Measurements from ENCODE around the gene TTYH3.
"Not testable (repeated sequence)": the region's sequence is repeated elsewhere in the genome, so short reads cannot be mapped to it uniquely, and the experiment has no call there.

TTYH3 gene

GRCh38 chr7:2665359-2665791 lies 33.6 kb downstream of the TTYH3 start:
- no peaks in the 10 kb centered on the region for H3K9me3 ChIP-seq (ENCODE audit: low read depth, low read length)
- H3K9ac ChIP-seq (ENCODE audit: insufficient read length) = no peak overlapping the region
- TF ChIP-seq POLR2AphosphoS5 (IDR thresholded peaks at IDR 0.05; ENCODE audit: borderline replicate concordance, low read depth, low read length) = no peak
- TF ChIP-seq EZH2 (IDR thresholded peaks at IDR 0.05) = no peak
- TF ChIP-seq FOXP2 (optimal IDR thresholded peaks at IDR 0.05; ENCODE audit: control extremely low read depth, extremely low read length, insufficient read depth) = no peak
- H3K4me3 ChIP-seq = no peak overlapping the region
- H3K36me3 ChIP-seq (ENCODE audit: insufficient read depth, low read length) = no peaks in the 10 kb centered on the region
- H3K27ac ChIP-seq = no peak overlapping the region
- no peak for DNase-seq (ENCODE audit: low read depth, low spot score)

- DNase-seq (ENCODE audit: low read depth, low spot score) = no peak
- Histone ChIP-seq H3K36me3 (ENCODE audit: insufficient read depth, low read length) (no peaks in the 10 kb centered on the region), H3K9me3 (ENCODE audit: low read depth, low read length) (no peaks in the 10 kb centered on the region), H3K27ac (no peak overlapping the region), H3K4me3 (no peak overlapping the region), H3K9ac (ENCODE audit: insufficient read length) (no peak overlapping the region)
- TF ChIP-seq POLR2AphosphoS5 (IDR thresholded peaks at IDR 0.05; ENCODE audit: borderline replicate concordance, low read depth, low read length) (no peak), EZH2 (IDR thresholded peaks at IDR 0.05) (no peak)
Measured at GRCh38 chr7:2666155-2666554, 34.4 kb downstream of the TTYH3 start.

GRCh38 chr7:2666588-2667250 lies 34.9 kb downstream of the TTYH3 start:
- H3K4me3 ChIP-seq = no peak overlapping the region
- no peaks in the 10 kb centered on the region for H3K36me3 ChIP-seq (ENCODE audit: insufficient read depth, low read length)
- H3K9me3 ChIP-seq (ENCODE audit: low read depth, low read length) = no peaks in the 10 kb centered on the region
- TF ChIP-seq FOXP2 (optimal IDR thresholded peaks at IDR 0.05; ENCODE audit: control extremely low read depth, extremely low read length, insufficient read depth) = no peak
- no peak for TF ChIP-seq EZH2 (IDR thresholded peaks at IDR 0.05)
- no peak for TF ChIP-seq POLR2AphosphoS5 (IDR thresholded peaks at IDR 0.05; ENCODE audit: borderline replicate concordance, low read depth, low read length)
- no peak for DNase-seq (ENCODE audit: low read depth, low spot score)
- H3K27ac ChIP-seq = no peak overlapping the region
- no peak overlapping the region for H3K9ac ChIP-seq (ENCODE audit: insufficient read length)

- DNase-seq (ENCODE audit: low read depth, low spot score) = no peak
- Histone ChIP-seq H3K27ac (no peak overlapping the region), H3K9me3 (ENCODE audit: low read depth, low read length) (no peaks in the 10 kb centered on the region), H3K9ac (ENCODE audit: insufficient read length) (no peak overlapping the region), H3K4me3 (no peak overlapping the region), H3K36me3 (ENCODE audit: insufficient read depth, low read length) (no peaks in the 10 kb centered on the region)
- no peak for TF ChIP-seq EZH2 (IDR thresholded peaks at IDR 0.05)
- no peak for TF ChIP-seq POLR2AphosphoS5 (IDR thresholded peaks at IDR 0.05; ENCODE audit: borderline replicate concordance, low read depth, low read length)
- TF ChIP-seq FOXP2 (optimal IDR thresholded peaks at IDR 0.05; ENCODE audit: control extremely low read depth, extremely low read length, insufficient read depth) = no peak
Measured at GRCh38 chr7:2667843-2668242, 36.1 kb downstream of the TTYH3 start.

- H3K4me3 ChIP-seq = no peak overlapping the region
- DNase-seq (ENCODE audit: low read depth, low spot score) = no peak
- no peaks in the 10 kb centered on the region for H3K36me3 ChIP-seq (ENCODE audit: insufficient read depth, low read length)
- TF ChIP-seq EZH2 (IDR thresholded peaks at IDR 0.05) = no peak
- no peak for TF ChIP-seq FOXP2 (optimal IDR thresholded peaks at IDR 0.05; ENCODE audit: control extremely low read depth, extremely low read length, insufficient read depth)
- TF ChIP-seq POLR2AphosphoS5 (IDR thresholded peaks at IDR 0.05; ENCODE audit: borderline replicate concordance, low read depth, low read length) = no peak
- no peak overlapping the region for H3K27ac ChIP-seq
- no peak overlapping the region for H3K9ac ChIP-seq (ENCODE audit: insufficient read length)
- no peaks in the 10 kb centered on the region for H3K9me3 ChIP-seq (ENCODE audit: low read depth, low read length)
Measured at GRCh38 chr7:2668401-2668800, 36.6 kb downstream of the TTYH3 start.

GRCh38 chr7:2670171-2670570 lies 38.4 kb downstream of the TTYH3 start:
- Histone ChIP-seq H3K9me3 (ENCODE audit: low read depth, low read length) (no peaks in the 10 kb centered on the region), H3K27ac (no peak overlapping the region), H3K9ac (ENCODE audit: insufficient read length) (no peak overlapping the region), H3K4me3 (no peak overlapping the region), H3K36me3 (ENCODE audit: insufficient read depth, low read length) (no peaks in the 10 kb centered on the region)
- no peak for DNase-seq (ENCODE audit: low read depth, low spot score)
- no peak for TF ChIP-seq EZH2 (IDR thresholded peaks at IDR 0.05)
- no peak for TF ChIP-seq POLR2AphosphoS5 (IDR thresholded peaks at IDR 0.05; ENCODE audit: borderline replicate concordance, low read depth, low read length)
- no peak for TF ChIP-seq FOXP2 (optimal IDR thresholded peaks at IDR 0.05; ENCODE audit: control extremely low read depth, extremely low read length, insufficient read depth)

- Histone ChIP-seq H3K36me3 (ENCODE audit: insufficient read depth, low read length) (no peaks in the 10 kb centered on the region), H3K9me3 (ENCODE audit: low read depth, low read length) (no peaks in the 10 kb centered on the region), H3K4me3 (no peak overlapping the region), H3K27ac (no peak overlapping the region), H3K9ac (ENCODE audit: insufficient read length) (no peak overlapping the region)
- no peak for DNase-seq (ENCODE audit: low read depth, low spot score)
- TF ChIP-seq POLR2AphosphoS5 (IDR thresholded peaks at IDR 0.05; ENCODE audit: borderline replicate concordance, low read depth, low read length) = no peak
- TF ChIP-seq EZH2 (IDR thresholded peaks at IDR 0.05) = no peak
- TF ChIP-seq FOXP2 (optimal IDR thresholded peaks at IDR 0.05; ENCODE audit: control extremely low read depth, extremely low read length, insufficient read depth) = no peak
Measured at GRCh38 chr7:2670720-2671391, 39.1 kb downstream of the TTYH3 start.

GRCh38 chr7:2673214-2673613 lies 41.4 kb downstream of the TTYH3 start:
- H3K9me3 ChIP-seq (ENCODE audit: low read depth, low read length); H3K36me3 ChIP-seq (ENCODE audit: insufficient read depth, low read length); H3K4me3 ChIP-seq; DNase-seq (ENCODE audit: low read depth, low spot score); H3K9ac ChIP-seq (ENCODE audit: insufficient read length); H3K27ac ChIP-seq: not testable (repeated sequence)

GRCh38 chr7:2673934-2674333 lies 42.1 kb downstream of the TTYH3 start:
- no peak overlapping the region for H3K4me3 ChIP-seq
- no peak for TF ChIP-seq FOXP2 (optimal IDR thresholded peaks at IDR 0.05; ENCODE audit: control extremely low read depth, extremely low read length, insufficient read depth)

More at GRCh38 chr7:2673934-2674333, 42.1 kb downstream of the TTYH3 start:
- Histone ChIP-seq H3K9ac (ENCODE audit: insufficient read length) (no peak overlapping the region), H3K36me3 (ENCODE audit: insufficient read depth, low read length) (no peaks in the 10 kb centered on the region), H3K9me3 (ENCODE audit: low read depth, low read length) (no peaks in the 10 kb centered on the region), H3K27ac (no peak overlapping the region)
- no peak for DNase-seq (ENCODE audit: low read depth, low spot score)

All from SK-N-MC (cell line).